IPS-15b (cell line): ENCODE measurements around the gene ABCA4.

Experiments used
- H3K27me3 ChIP-seq: one replicate; pipeline ENCODE4 v1.6.1; 2013; ENCODE audit warnings: low read length; ENCODE audit not compliant: control insufficient read depth, insufficient read depth
- H3K36me3 ChIP-seq: one replicate; pipeline ENCODE4 v1.6.1; 2013; ENCODE audit warnings: low read length; ENCODE audit not compliant: control insufficient read depth, insufficient read depth
- H3K4me1 ChIP-seq: one replicate; pipeline ENCODE4 v1.6.1; 2013; ENCODE audit warnings: mild to moderate bottlenecking, low read length; ENCODE audit not compliant: control insufficient read depth, insufficient read depth
- H3K4me3 ChIP-seq: one replicate; pipeline ENCODE4 v1.5.1; 2013; ENCODE audit warnings: low read depth, low read length
- H3K9ac ChIP-seq: one replicate; pipeline ENCODE4 v1.6.1; 2013; ENCODE audit warnings: low read depth, mild to moderate bottlenecking, low read length
- H3K9me3 ChIP-seq: one replicate; pipeline ENCODE4 v1.6.1; 2013; ENCODE audit warnings: mild to moderate bottlenecking, low read length; ENCODE audit not compliant: control insufficient read depth, insufficient read depth

The ABCA4 gene

DNA sequence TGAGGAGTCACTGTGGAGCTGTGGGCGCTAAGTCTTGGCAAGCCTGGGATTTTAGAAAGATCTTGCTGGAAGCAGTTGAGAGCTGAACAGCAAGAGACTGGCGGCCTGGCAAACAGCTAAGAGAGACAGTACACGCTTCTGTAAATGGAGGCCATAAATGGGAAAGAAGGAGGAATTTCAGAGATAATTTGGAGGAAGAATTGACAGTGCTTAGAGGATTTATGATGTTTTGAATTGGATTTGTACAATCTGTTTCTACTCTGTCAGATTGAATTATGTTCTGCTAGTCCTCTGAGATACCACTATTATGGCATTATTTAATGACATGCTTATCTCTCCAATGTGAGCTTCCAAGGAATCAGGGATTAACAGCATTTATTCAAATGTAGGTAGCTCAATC lies 50.1 kb downstream of the ABCA4 start:
- Histone ChIP-seq H3K9ac (no peak overlapping the region), H3K36me3 (no peaks in the 10 kb centered on the region), H3K9me3 (no peaks in the 10 kb centered on the region), H3K27me3 (peaks cover 66% of the 10 kb centered on the region), H3K4me3 (no peak overlapping the region), H3K4me1 (no peaks in the 10 kb centered on the region)

DNA sequence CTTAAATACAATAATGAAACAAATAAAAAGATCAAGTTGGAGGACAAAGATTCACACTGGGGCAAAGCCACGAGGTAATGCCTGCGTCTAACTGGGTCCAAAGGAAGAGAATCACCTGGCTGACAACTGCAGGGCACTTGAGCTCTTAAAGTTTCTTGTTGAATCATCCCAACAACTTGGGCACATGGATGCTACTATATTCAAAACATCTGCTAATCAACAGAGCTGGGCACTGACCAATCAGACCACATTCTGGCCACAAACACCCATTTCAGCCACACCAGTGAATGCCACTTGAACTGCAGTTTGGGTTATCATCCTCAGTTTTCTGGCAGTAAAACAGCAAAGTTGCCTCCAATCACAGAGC lies 51.0 kb downstream of the ABCA4 start:
- H3K4me3 ChIP-seq = no peak overlapping the region
- H3K27me3 ChIP-seq = peaks cover 71% of the 10 kb centered on the region
- no peak overlapping the region for H3K9ac ChIP-seq
- H3K4me1 ChIP-seq = no peaks in the 10 kb centered on the region
- H3K9me3 ChIP-seq = no peaks in the 10 kb centered on the region
- H3K36me3 ChIP-seq = no peaks in the 10 kb centered on the region

GRCh38 chr1:94068999-94069918 lies 51.7 kb downstream of the ABCA4 start:
- no peaks in the 10 kb centered on the region for H3K9me3 ChIP-seq
- H3K4me3 ChIP-seq = no peak overlapping the region
- H3K36me3 ChIP-seq = no peaks in the 10 kb centered on the region
- no peaks in the 10 kb centered on the region for H3K4me1 ChIP-seq
- H3K27me3 ChIP-seq = peaks cover 77% of the 10 kb centered on the region
- H3K9ac ChIP-seq = no peak overlapping the region

GRCh38 chr1:94068096-94068998 lies 52.6 kb downstream of the ABCA4 start:
- Histone ChIP-seq H3K4me3 (no peak overlapping the region), H3K36me3 (no peaks in the 10 kb centered on the region), H3K4me1 (peaks cover 2% of the 10 kb centered on the region), H3K27me3 (peaks cover 82% of the 10 kb centered on the region), H3K9ac (no peak overlapping the region), H3K9me3 (no peaks in the 10 kb centered on the region)

DNA sequence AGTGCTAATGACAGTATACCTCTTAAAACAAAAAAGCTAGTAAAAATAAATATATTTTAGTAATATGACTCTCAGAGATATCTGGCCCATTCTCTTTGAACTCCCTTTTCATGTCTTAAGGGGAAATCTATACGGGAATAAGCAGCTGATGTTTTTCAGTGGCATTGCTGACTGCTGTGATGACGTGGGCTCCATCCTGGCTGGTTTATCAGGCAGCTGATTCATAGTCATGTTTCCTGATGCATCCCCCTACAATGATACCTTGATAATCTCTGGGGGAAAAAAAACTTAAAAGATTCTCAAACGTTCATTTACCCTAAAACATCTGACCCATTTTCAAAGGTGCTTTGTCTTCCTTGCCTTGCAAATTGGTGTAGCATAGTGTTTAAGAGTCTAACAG lies 53.8 kb downstream of the ABCA4 start:
- peaks cover 2% of the 10 kb centered on the region for H3K4me1 ChIP-seq
- H3K36me3 ChIP-seq = no peaks in the 10 kb centered on the region
- peaks cover 75% of the 10 kb centered on the region for H3K27me3 ChIP-seq
- H3K4me3 ChIP-seq = no peak overlapping the region
- H3K9ac ChIP-seq = no peak overlapping the region
- H3K9me3 ChIP-seq = no peaks in the 10 kb centered on the region

- Histone ChIP-seq H3K4me1 (peaks cover 2% of the 10 kb centered on the region), H3K36me3 (no peaks in the 10 kb centered on the region), H3K27me3 (peaks cover 38% of the 10 kb centered on the region), H3K9me3 (no peaks in the 10 kb centered on the region), H3K4me3 (no peak overlapping the region), H3K9ac (no peak overlapping the region)
Observed at GRCh38 chr1:94063379-94063778, 57.6 kb downstream of the ABCA4 start.

DNA sequence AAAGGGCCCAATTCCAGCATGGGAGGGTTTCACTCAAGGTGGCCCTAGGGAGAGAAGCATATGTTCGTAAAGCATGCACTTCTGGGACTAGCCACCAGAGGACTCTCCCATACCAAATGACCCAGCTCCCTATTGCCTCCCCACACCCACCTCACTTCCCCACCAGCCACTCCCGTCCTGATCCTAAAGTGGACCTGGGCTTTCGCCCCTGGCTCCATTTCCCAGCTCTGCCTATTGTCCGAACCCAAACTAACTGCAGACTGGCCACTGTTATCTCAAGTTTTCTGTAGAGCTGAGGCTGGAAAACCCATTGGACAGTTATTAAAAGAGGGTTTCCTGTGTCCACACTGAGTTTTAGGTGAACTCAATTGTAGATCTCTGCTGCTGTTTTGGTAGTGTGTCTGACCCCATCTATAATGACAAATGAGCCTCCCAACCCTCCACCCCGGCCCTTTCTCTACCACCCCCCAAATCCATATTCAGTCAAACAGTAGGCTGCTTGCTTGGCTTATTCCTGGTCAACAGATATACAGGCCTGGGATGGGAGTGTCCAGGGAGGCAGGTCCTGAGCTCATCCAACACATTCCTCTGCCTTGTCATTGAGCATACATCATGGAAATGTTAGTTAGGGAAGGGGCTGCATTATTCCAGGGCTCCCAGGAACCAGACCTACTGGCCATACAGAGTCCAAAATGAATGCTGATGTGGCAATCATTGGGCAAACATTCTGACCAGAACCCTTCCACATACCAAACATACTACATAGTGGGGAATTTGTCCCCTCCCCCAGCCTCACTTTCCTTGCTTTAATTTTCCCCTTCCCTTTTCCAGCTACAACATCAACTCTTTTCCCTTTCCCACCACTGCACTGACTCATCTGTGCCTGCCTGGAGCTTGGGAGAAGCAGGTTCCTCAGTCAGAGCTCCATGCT lies 59.2 kb downstream of the ABCA4 start:
- peaks cover 2% of the 10 kb centered on the region for H3K4me1 ChIP-seq
- peaks cover 22% of the 10 kb centered on the region for H3K27me3 ChIP-seq
- no peaks in the 10 kb centered on the region for H3K9me3 ChIP-seq
- no peaks in the 10 kb centered on the region for H3K36me3 ChIP-seq
- no peak overlapping the region for H3K4me3 ChIP-seq
- H3K9ac ChIP-seq = no peak overlapping the region

- H3K36me3 ChIP-seq = no peaks in the 10 kb centered on the region
- no peak overlapping the region for H3K4me3 ChIP-seq
- H3K9ac ChIP-seq = no peak overlapping the region
- H3K4me1 ChIP-seq = peaks cover 2% of the 10 kb centered on the region
- H3K9me3 ChIP-seq = no peaks in the 10 kb centered on the region
- peaks cover 16% of the 10 kb centered on the region for H3K27me3 ChIP-seq
Observed at GRCh38 chr1:94060720-94061119, 60.2 kb downstream of the ABCA4 start.

DNA sequence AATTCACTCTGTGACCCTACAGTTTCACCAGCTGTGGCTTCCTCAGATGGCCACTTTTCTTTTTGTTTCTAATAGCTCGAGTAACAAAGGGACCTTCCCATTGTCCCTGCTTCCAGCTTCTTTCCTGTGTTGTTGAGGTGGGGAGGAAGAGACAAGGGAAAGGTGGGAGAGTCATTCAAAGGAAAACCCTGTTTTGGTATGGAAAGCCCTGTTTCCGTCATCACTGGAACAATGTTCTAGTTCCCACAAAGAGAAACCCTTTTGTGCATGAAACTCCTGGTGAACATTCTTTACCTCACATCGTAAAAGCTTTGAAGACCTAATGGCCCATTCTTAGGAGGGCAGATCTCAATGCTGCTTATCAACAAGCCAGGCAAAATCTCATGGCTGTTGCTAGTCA lies 62.2 kb downstream of the ABCA4 start:
- Histone ChIP-seq H3K4me3 (no peak overlapping the region), H3K4me1 (no peaks in the 10 kb centered on the region), H3K36me3 (no peaks in the 10 kb centered on the region), H3K27me3 (peaks cover 2% of the 10 kb centered on the region), H3K9ac (no peak overlapping the region), H3K9me3 (no peaks in the 10 kb centered on the region)

DNA sequence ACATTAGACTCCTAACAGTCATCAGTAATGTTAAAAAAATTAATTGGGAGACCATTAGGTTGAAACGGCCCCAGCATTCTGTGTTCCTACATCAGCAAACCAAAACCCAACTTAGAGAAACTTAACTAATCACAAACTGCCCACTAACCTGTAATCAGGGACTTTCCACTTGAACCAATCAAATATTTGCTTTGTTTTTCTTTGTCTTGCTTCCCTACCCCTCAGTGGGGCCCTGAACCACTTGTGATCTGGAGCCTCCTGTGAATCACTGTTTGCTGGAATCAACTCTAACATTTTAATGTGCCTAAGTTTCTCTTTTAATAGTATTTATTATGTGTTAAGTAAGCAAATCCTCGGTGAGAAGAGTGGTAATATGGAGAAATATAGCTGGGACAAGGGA lies 64.0 kb downstream of the ABCA4 start:
- Histone ChIP-seq H3K9ac (no peak overlapping the region), H3K4me3 (no peak overlapping the region), H3K27me3 (no peaks in the 10 kb centered on the region), H3K36me3 (no peaks in the 10 kb centered on the region), H3K9me3 (no peaks in the 10 kb centered on the region), H3K4me1 (no peaks in the 10 kb centered on the region)

DNA sequence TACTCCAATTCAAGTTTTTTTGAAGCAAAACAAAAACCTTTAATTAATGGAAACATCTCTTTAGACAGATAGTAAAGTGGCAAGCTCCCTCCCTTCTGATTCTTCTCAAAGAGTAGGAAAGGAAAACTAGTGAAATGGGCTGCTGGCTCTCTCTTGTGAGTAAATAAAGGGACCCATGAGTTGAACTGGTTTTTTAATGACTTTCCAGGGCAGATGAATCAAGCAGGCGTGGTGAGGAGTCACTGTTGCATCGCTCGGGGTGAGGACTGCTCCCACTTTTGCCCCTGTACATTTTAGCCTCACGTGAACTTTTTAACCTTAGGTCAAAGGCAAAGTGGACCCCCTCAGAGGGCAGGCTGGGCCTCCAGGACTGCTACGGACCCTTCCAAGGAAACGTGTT lies 64.8 kb downstream of the ABCA4 start:
- no peak overlapping the region for H3K9ac ChIP-seq
- no peak overlapping the region for H3K4me3 ChIP-seq
- H3K27me3 ChIP-seq = no peaks in the 10 kb centered on the region
- H3K9me3 ChIP-seq = no peaks in the 10 kb centered on the region
- H3K36me3 ChIP-seq = no peaks in the 10 kb centered on the region
- no peaks in the 10 kb centered on the region for H3K4me1 ChIP-seq
